H1 (cell line): ENCODE data around the gene TCF7L1.

Experiments used
- CBX5 ChIP-seq: fragments of 300-800, 300-1000 bp; sonication (generic); IDR thresholded peaks from 2 replicates; pipeline ENCODE4 v1.7.1; 2016; ENCODE audit warnings: antibody characterized with exemption, low read length, low read depth
- CHD1 ChIP-seq: IDR thresholded peaks from 2 replicates; pipeline ENCODE4 v1.6.1; 2012; ENCODE audit warnings: low read depth, low read length, improper control_type of control experiment
- EP300 ChIP-seq, 2 experiments: IDR thresholded peaks; 1 replicate in 1 of 2; 2 replicates in 1 of 2; pipeline ENCODE4 v1.6.1; 2011 to 2012; ENCODE audit warnings: low read depth in 2 of 2, low read length in 2 of 2, mild to moderate bottlenecking in 2 of 2, borderline replicate concordance in 1 of 2, inconsistent platforms in 1 of 2, moderate library complexity in 1 of 2
- KDM1A ChIP-seq: fragments of 200-600, 300-600 bp; sonication (generic); IDR thresholded peaks from 2 replicates; pipeline ENCODE4 v1.7.1; 2016; ENCODE audit warnings: mild to moderate bottlenecking, low read length, borderline replicate concordance
- KDM4A ChIP-seq: IDR thresholded peaks from one replicate; pipeline ENCODE4 v1.7.1; 2012; ENCODE audit warnings: low read depth, mild to moderate bottlenecking, moderate library complexity, low read length, inconsistent platforms; ENCODE audit not compliant: severe bottlenecking
- MAFK ChIP-seq: IDR thresholded peaks from 2 replicates; pipeline ENCODE4 v1.6.1; 2012; ENCODE audit warnings: low read depth, mild to moderate bottlenecking, improper control_type of control experiment, low read length
- POLR2A ChIP-seq, 2 experiments: IDR thresholded peaks; 1 replicate in 1 of 2; 2 replicates in 1 of 2; pipeline ENCODE4 v1.6.1; 2011; ENCODE audit warnings: low read depth in 2 of 2, low read length in 2 of 2, mild to moderate bottlenecking in 2 of 2; ENCODE audit errors: control extremely low read depth in 1 of 2
- RAD21 ChIP-seq, 2 experiments: IDR thresholded peaks in 1 of 2; conservative IDR thresholded peaks in 1 of 2; 2 replicates each; pipeline ENCODE4 v1.6.1; 2011; ENCODE audit warnings: low read depth in 2 of 2, low read length in 2 of 2, improper control_type of control experiment in 1 of 2, inconsistent platforms in 1 of 2, mild to moderate bottlenecking in 1 of 2, moderate library complexity in 1 of 2
- TF ChIP-seq, protein P1 (sequence below), 3 experiments: IDR thresholded peaks; 1 replicate in 2 of 3; 2 replicates in 1 of 3; pipeline versions ENCODE4 v1.5.1 to v1.6.1; 2011; ENCODE audit warnings: low read length in 3 of 3, mild to moderate bottlenecking in 3 of 3, inconsistent platforms in 2 of 3, low read depth in 1 of 3, moderate library complexity in 1 of 3; ENCODE audit not compliant: insufficient read depth in 1 of 3; ENCODE audit errors: control extremely low read depth in 1 of 3

DNA sequence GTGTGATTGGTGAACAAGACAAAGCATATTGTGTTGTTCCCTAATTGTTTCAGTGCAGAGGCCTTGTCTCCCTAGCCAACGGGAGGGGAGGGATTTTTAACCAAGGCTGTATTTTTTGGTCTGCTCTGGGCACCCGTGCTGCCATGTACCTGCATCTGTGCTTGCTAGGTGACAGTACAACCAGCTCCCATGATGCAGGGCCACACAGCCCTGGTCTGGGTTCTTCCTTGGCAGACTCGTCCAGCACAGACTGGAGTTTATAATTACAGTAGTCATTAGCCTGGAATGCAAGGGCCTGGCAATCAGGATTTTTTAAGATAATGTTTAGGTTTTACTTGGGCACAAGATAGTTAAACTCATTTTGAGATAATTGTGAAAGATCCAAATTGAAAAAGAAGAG, 36.4 kb downstream of the TCF7L1 start:
- TF ChIP-seq, protein P1, sequence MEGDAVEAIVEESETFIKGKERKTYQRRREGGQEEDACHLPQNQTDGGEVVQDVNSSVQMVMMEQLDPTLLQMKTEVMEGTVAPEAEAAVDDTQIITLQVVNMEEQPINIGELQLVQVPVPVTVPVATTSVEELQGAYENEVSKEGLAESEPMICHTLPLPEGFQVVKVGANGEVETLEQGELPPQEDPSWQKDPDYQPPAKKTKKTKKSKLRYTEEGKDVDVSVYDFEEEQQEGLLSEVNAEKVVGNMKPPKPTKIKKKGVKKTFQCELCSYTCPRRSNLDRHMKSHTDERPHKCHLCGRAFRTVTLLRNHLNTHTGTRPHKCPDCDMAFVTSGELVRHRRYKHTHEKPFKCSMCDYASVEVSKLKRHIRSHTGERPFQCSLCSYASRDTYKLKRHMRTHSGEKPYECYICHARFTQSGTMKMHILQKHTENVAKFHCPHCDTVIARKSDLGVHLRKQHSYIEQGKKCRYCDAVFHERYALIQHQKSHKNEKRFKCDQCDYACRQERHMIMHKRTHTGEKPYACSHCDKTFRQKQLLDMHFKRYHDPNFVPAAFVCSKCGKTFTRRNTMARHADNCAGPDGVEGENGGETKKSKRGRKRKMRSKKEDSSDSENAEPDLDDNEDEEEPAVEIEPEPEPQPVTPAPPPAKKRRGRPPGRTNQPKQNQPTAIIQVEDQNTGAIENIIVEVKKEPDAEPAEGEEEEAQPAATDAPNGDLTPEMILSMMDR (IDR thresholded peaks at IDR 0.05; ENCODE audit: control extremely low read depth in 1 of 3, insufficient read depth in 1 of 3, low read depth in 1 of 3, low read length in 3 of 3) = no peak
- no peak for TF ChIP-seq CHD1
- no peak for TF ChIP-seq MAFK
- no peak for TF ChIP-seq POLR2A (IDR thresholded peaks at IDR 0.05; ENCODE audit: control extremely low read depth in 1 of 2, low read depth in 2 of 2, low read length in 2 of 2)
- TF ChIP-seq EP300 (IDR thresholded peaks at IDR 0.05; ENCODE audit: borderline replicate concordance in 1 of 2, low read depth in 2 of 2, low read length in 2 of 2) = no peak
- TF ChIP-seq KDM4A = no peak
- no peak for TF ChIP-seq CBX5
- no peak for TF ChIP-seq KDM1A
- no peak for TF ChIP-seq RAD21 (IDR thresholded peaks at IDR 0.05 in 1 of 2, conservative IDR thresholded peaks at IDR 0.05 in 1 of 2; ENCODE audit: low read depth in 2 of 2, low read length in 2 of 2)
